GM12892 (cell line): ENCODE measurements around the gene C6orf136. TPM values are rescaled to one million over a fixed set of nuclear protein-coding genes. Genes with fewer than 3 reads are reported as not detected.

Experiments
- DNase-seq: peaks from one replicate; pipeline ENCODE4 v3.0.0; 2011; ENCODE audit not compliant: insufficient read length
- FAIRE-seq: peaks from 2 replicates; lab custom pipeline; 2011; peaks lifted over from hg19 to GRCh38; lab: Jason Lieb, UNC
- POLR2A ChIP-seq: IDR thresholded peaks from 2 replicates; pipeline ENCODE4 v1.6.1; 2011; ENCODE audit warnings: low read depth, low read length, control low read depth
- POLR2AphosphoS5 ChIP-seq: IDR thresholded peaks from 2 replicates; pipeline ENCODE4 v1.6.1; 2011; ENCODE audit warnings: low read depth, low read length, control low read depth
- TAF1 ChIP-seq: IDR thresholded peaks from 2 replicates; pipeline ENCODE4 v1.6.1; 2011; ENCODE audit warnings: low read depth, mild to moderate bottlenecking, control low read depth, low read length, borderline replicate concordance
- polyA plus RNA-seq: library from polyadenylated mRNA; unstranded; fragments of >200 nt; gene quantifications from one replicate; pipeline ENCODE4 v1.2.1, GENCODE V29; 2012; ENCODE audit warnings: missing spikeins, inconsistent platforms; ENCODE audit not compliant: missing spikeins

The C6orf136 gene, protein sequence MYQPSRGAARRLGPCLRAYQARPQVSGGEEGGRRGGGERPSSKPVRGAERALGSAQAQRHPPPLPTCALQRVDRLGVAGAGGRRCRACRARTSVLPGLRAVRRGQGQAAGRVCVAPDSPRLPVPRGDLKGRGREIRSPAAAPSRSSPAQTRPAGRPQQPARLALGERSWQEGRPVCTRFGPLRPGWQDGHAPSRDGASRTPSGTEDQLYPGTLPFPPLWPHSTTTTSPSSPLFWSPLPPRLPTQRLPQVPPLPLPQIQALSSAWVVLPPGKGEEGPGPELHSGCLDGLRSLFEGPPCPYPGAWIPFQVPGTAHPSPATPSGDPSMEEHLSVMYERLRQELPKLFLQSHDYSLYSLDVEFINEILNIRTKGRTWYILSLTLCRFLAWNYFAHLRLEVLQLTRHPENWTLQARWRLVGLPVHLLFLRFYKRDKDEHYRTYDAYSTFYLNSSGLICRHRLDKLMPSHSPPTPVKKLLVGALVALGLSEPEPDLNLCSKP
- polyA plus RNA-seq = 12.1 TPM

DNA sequence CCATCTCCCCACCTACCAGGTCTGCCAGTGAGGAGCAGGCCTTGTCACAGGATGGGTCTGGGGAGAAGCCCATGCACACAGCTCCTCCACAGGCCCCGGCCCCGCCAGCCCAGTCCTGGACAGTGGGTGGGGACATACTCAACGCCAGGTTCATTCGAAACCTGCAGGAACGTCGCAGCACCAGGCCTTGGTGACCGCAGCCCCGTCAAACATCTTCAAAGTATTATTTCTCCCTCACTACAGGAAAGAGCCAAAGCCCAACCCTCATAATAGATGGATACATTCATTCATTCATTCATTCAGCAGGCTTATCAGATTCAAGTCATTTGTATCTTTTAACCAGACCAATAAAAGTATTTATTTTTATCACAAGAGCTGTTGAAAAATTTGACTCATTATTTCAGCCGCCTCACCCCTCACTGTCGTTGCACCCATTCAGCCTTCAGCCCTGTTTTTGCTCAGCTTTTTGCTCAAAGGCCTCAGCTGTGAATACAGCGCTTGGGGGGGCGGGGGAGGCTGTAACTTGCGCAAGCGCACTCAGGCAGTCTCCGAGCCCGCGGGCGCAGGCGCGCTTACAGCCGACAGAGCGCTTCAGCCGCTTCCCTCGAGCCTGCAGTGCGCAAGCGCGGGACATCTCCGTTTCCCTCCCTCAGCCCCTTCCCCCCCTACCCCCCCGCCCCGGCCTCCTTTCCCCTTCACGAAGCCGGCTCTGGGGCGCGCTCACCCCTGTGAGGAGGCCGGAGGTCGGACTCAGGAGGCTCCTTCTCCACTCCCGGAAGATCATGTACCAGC is at the start of gene C6orf136:
Gene C6orf136, plus strand, starts transcription at position 684 of the 792 bp plus-strand sequence. Its CDS starts 99 bp downstream, at position 783.
- FAIRE-seq = peak; percentile 90
- DNase-seq = peak; percentile 91
- no peak for TF ChIP-seq POLR2A
- no peak for TF ChIP-seq TAF1
- no peak for TF ChIP-seq POLR2AphosphoS5

DNA sequence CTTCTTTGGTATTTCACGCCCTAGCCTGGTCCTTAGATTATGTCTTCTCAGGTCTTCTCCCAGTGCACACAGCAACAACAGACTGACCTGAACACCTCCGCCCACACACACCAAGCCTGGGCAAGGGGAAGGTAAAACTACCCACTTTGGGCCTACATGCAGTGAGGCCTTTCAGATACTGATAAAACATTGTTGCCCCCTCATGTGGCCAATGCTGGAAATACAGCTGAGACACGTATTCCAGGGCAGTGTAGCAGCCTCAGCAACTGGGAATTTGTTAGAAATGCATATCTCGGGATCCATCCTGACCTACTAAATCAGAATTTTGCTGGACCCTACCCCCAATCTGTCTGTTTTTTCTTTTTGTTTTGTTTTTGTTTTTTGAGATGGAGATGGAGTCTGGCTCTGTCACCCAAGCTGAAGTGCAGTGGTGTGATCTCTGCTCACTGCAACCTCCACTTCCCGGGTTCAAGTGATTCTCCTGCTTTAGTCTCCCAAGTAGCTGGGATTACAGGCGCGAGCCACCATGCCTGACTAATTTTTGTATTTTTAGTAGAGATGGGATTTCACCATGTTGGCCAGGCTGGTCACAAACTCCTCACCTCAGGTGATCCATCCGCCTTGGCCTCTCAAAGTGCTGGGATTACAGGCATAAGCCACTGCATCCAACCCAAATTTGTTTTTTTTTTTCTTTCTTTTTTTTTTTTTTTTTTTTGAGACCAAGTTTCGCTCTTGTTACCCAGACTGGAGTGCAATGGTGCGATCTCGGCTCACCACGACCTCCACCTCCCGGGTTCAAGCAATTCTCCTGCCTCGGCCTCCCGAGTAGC is 49.4 kb upstream of the C6orf136 start:
- peak; percentile 62 for DNase-seq
- peak; percentile 86 for FAIRE-seq

DNA sequence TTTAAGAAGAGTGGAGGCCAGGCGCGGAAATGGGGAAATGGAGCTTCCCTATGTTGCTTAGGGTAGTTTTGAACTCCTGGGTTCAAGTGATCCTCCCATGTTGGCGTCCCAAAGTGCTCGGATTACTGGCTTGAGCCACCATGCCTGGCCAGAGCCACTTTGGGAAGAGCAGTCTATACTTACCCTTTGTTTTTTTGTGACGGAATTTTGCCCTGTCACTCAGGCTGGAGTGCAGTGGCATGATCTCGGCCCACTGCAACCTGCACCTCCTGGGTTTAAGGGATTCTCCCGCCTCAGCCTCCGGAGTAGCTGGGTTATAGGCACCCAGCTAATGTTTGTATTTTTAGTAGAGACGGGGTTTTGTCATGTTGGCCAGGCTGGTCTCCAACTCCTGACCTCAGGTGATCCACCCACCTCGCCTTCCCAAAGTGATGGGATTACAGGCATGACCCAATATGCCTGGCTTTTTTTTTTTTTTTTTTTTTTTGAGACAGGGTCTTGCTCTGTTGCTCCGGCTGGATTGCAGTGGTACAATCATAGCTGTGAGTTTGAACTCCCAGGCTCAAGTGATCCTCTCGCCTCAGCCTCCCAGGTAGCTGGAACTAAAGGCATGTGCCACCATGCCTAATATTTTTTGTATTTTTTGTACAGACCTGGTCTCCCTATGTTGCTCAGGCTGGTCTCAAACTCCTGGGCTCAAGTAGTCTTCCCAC is 47.9 kb upstream of the C6orf136 start:
- DNase-seq (no peak), FAIRE-seq (no peak)
- TF ChIP-seq TAF1 (no peak), POLR2A (no peak), POLR2AphosphoS5 (no peak)

DNA sequence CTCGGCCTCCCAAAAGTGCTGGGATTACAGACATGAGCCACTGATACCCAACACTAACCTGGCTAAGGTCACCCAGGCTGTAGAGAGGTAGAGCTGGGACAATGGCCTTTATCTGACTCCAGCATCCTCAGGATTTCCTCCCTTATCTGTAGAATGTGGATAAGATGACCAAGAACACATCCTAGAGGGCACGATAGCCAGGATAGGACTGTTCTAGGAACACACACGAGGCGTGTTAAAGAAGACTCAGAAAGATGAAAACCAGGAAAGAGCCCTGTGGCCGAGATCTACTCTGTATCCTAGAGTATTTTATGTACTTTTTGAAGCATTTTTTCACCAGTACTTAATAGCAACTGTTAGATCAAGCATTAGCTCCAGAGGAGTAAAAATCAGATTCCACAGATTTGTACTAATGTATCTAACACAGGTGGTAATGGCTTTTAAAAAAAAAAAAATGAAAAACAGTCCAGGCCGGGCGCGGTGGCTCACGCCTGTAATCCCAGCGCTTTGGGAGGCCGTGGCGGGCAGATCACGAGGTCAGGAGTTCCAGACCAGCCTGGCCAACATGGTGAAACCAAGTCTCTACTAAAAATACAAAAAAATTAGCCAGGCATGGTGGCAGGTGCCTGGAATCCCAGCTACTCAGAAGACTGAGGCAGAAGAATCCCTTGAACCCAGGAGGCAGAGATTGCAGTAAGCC is 47.2 kb upstream of the C6orf136 start:
- FAIRE-seq = no peak
- TF ChIP-seq TAF1 (no peak), POLR2AphosphoS5 (no peak), POLR2A (no peak)
- no peak for DNase-seq

DNA sequence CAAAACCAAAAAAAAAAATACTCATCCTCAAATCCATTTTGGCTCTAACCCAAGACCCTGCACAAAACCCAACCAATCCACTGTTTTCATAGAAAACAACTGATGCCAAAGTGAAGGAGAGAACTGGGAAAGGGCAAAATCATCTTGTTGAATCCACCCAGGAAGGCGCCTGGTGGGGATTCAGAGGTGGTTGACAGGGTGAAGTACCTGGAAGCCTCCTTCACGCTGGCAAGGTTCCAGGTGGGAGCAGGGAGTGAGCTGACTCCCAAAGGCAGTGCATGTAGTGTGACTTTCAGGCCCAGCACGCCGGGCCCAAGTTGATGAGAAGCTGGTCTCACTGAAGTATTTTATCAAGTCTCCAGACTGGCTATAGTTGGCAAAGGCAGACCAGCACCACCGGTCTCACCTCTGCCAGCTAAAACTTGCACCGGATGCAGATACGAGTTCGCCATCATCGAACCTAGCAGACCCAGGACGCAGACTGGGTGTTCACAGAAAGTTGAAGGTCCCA is 46.4 kb upstream of the C6orf136 start:
- TF ChIP-seq POLR2A (no peak), POLR2AphosphoS5 (no peak), TAF1 (no peak)
- FAIRE-seq (no peak), DNase-seq (no peak)

DNA sequence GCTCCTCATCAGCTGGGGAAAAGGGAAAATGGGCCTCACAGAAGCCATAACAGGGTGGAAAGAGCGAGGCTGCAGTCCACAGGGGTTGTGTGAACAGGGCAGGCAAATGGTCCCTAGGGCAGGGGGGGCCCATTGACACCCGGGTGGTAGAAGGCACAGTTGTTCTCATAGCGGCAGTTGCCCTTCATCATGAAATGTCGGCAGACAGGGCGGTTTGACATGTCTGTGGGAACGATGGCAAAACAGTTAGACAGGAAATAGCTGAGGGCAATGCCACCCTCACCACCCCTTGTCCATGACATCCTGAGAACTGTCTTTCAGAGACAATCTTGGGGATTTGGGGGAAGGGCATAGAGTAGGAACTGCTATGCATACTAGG is 45.5 kb upstream of the C6orf136 start:
- DNase-seq (no peak), FAIRE-seq (no peak)
- TF ChIP-seq POLR2A (no peak), POLR2AphosphoS5 (no peak), TAF1 (no peak)

DNA sequence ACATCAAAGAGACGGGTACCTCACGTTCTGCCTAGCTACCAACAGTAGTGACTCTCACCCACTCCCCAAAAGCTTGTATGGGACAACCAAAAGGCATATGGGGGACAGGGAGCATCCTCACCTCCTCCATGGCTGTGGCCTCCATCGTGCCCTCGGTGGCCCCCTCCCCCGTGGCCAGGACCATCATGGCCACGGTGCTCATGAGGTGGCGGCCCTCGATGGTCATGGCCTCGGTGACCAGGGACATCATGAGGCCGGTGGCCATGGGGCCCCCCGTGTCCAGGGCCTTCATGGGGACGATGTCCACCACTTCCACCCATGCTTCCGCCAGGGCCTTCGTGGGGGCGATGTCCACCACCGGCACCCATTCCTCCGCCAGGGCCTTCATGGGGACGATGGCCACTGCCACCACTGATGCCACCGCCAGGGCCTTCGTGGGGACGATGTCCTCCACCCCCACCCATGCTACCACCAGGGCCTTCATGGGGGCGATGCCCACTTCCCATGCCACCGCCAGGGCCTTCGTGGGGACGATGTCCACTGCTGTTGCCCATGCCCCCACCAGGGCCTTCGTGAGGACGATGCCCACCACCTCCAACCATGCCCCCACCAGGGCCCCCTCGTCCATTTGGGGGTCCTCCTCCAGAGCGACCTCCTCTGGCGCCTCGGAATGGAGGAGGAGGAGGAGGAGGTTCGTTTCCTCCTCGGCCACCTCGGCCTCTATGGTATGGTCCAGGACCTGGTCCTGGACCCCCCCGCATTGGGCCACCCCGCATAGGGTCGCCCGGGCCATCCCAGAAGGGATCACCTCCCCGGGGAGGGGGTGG is 44.9 kb upstream of the C6orf136 start:
- FAIRE-seq (no peak), DNase-seq (no peak)
- no peak for TF ChIP-seq POLR2A
- TF ChIP-seq TAF1 = no peak
- no peak for TF ChIP-seq POLR2AphosphoS5

DNA sequence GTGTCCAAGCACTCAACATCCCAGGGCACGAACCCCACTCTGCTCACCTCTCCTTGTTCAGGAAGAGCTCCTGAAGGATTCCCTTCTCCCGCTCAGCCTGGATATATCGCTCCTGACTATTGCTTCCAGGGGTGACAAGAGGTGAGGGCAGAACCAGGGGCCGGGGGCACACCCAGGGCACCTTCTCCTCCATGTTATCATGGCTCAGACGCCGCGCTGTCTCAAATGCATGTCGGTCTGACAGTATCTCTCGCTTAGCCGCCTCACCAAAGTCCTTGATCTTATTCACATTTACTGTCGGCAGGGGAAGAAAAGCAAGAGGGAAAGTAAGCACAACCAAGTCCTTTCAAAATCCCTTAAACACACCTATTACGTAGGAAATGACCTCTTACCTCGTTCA is 43.0 kb upstream of the C6orf136 start:
- TF ChIP-seq POLR2AphosphoS5 = no peak
- no peak for TF ChIP-seq TAF1
- TF ChIP-seq POLR2A = no peak
- FAIRE-seq = no peak

DNA sequence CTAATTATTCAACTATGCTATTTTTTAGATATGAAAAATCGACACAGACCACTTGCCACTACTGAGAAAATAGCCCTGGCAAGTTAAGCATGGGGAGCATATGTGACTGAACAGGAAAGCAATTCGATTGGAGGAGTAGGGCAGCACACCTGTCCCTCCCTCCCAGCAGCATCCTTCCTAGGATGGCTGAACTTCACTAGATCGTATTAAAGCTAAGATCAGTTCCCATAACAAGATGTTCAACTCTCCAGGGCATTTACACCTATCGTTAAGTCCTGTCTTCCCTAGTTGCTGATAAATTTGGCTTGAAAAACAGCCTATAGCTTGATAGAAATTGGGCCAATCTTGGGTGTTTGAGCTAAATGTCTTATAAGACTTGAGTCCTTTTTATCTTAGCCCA is 36.9 kb upstream of the C6orf136 start:
- FAIRE-seq (no peak), DNase-seq (no peak)
- TF ChIP-seq POLR2A = no peak
- TF ChIP-seq POLR2AphosphoS5 = no peak
- TF ChIP-seq TAF1 = no peak

More for the DNA sequence above, 43.0 kb upstream of the C6orf136 start:
- no peak for DNase-seq
